HG02885 (cell line): ENCODE data around the gene FAM180A.
"Not testable (repeated sequence)": the region's sequence is repeated elsewhere in the genome, so short reads cannot be mapped to it uniquely, and the experiment has no call there.

Experiments used
- ATAC-seq: cut with Tn5 transposase; IDR thresholded peaks from one replicate; pipeline ENCODE4 v1.9.1; 2021; ENCODE audit warnings: mild to moderate bottlenecking; ENCODE audit not compliant: unreplicated experiment, poor library complexity

FAM180A gene

DNA sequence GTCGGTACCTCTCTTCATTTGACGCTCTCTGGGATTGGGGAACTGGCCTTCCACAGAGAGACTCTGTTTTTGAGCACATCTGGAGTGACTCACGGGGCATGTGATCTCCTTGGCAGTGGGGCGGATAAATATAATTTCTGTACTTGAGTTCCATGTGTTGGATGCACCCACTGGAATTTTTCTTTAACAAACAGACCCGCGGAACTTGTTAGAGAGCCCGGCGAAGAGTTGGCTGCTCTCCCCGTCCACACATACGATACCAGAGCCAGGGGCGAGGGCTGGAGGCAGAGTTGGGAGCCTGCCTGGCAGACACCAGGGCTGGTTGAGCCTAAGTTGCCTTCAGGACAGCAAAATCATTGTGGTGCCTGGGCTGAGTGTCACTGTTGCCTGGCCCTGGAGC, at the start of gene FAM180A:
Gene FAM180A, minus strand, starts transcription at position 44 of the 400 bp plus-strand sequence. CDS start 233 bp downstream, outside the sequence.
- no peak for ATAC-seq

DNA sequence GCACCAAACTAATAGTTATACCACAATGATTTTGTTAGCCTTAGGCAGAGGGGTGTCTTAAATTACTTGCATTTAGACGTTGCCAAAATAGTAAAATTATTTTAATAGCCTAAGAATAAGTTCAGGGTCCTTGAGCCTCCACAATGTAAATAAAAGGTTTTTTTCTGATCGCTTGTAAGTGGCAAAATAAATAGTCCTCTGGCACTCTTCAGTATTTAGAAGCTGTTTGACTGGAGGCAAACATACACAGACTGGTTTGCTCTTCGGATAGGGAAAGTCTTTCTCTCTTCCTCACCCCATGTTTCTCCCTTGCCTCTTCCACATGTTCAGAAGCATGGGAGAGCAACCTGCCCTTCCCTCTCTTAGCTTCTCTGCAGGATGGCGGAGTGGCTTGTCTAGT, 49.5 kb upstream of the FAM180A start:
- no peak for ATAC-seq

DNA sequence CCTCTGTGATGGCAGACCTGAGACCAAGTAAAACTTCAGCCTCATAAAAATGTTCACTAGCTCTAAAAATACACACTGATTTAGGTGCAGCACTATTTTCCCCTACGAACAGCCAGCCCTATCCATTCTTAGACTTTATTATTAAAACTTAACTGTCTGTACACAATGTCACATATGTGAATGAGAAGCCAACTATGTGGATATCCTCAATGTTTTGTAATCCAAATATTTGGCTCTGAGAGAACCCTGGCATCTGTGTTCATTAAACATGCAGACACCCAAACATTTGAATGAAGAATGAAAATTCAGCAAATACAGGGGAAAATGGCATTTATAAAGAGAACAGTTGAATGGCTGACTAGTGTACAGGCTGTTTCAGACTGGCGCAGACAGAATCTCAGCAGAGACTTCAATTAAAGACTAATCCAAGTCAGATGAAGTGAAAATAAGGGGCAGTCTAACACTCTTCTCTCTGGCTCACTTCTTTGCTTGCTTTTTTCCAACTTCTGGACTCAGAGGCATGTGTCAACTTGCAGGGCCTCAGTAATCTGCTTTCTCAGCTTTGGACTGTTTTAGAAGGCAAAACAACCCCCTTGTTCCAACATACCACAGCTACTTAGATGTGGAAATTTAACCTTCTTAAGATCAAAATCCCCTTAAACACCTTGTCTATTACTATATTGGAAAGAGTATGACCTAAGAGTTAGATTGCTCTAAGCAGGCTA, 47.4 kb upstream of the FAM180A start:
- no peak for ATAC-seq

DNA sequence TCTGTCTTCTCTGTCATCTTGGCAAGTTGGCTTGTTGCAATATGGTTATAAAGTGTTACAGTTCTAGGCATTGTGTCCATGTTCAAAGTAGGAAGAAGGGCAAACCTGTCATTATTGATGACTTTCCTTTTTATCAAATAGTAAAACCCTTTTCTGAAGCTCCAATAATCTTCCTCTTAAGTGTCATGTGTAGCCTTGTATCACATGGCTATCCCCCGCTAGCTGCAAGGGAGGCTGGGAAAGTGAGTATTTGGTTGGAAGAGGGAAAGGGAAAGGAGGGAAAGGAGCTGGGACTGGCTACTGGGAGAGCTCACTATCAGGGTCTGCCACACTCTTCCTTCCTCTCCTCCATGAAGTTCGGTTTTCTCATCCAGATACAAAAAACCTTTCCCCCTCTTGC, 45.2 kb upstream of the FAM180A start:
- no peak for ATAC-seq

DNA sequence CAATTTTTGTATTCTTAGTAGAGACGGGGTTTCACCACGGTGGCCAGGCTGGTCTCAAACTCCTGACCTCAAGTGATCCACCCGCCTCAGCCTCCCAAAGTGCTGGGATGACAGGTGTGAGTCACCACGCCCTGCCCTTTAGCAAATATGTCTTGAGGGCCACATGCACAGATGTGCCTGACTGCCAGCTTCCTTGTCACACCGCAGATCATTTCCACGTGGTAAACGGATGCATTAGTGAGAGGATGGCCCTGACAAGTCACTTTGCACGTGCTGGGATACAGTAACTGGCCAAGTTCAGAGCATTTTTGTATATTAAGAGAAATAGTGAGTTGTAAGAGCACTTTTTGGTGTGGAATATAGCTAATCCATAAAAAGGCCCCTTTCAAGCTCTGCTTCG, 44.3 kb upstream of the FAM180A start:
- ATAC-seq, result no peak

DNA sequence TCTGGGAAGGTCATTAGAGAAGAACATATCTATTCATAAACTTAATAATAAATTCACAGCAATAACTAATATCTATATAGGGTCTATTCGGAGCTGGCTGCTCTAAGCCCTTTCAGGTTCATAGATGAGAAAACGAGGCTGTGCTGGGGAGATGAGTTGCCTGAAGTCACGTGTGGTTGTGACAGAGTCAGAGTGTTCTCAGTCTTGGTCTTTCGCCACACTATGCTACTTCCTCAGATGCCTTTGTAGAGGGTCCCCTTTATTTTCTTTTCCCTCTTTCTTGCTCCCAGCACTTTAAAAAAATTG, 43.7 kb upstream of the FAM180A start:
- no peak for ATAC-seq

DNA sequence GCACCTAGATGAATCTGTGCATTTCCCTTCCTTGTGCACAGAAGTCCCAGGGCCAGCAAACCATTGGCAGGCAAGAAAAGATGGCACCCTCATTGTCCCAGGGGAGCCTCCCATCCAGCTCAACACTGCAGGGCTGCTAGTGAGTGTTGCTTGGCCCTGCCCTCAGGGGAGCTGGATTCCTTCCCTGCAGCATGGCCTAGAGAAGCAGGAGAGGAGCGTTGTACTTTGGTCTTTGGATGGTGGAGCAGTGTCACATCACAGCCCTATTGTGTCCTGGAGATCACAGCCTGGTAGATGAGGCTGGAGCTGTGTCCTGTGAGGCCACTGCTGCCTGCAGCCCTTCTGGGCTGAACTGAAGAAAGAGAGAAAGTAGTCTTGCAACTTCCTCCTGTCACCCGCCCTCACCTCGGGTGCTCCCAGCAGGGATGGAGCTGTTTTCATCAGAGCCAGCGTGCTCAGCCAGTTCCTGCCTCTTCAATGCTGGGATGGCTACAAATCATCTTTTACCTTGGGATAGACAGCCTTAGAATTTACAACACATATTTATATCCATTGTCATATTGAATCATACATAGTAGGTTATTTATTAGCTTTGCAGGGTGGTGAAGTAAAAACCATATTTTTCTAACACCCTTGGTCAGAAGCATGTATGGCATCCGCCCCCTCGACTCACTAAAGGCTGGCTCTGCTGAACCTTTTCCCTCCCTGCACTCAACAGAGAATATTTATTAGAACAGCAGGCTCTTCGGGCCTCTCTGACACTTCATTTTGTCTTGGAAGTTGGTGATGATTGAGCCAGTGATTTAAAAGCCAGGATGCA, 43.1 kb upstream of the FAM180A start:
- ATAC-seq, result no peak

GRCh38 chr7:135790371-135790977, 41.9 kb upstream of the FAM180A start:
- ATAC-seq, result no peak

GRCh38 chr7:135789956-135790355, 41.3 kb upstream of the FAM180A start:
- no peak for ATAC-seq

DNA sequence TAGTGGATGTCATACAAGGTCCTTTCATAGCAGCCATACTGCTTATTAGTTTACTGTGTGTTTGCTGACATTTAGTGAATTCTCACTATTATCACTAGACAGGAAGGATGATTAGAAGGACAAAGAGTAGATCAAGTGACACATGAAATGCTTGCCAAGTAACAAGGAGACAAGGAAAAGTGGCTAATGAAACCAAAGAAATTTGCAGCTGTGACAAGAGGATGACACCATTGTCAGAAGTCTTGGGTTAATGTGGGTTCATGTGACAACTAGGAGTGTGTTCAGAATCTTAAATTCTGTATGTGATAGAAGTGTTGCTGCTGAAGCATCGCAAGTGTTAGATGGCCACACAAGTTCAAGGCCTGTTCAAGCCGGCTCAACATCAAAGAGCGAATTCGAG, 40.8 kb upstream of the FAM180A start:
- no peak for ATAC-seq

DNA sequence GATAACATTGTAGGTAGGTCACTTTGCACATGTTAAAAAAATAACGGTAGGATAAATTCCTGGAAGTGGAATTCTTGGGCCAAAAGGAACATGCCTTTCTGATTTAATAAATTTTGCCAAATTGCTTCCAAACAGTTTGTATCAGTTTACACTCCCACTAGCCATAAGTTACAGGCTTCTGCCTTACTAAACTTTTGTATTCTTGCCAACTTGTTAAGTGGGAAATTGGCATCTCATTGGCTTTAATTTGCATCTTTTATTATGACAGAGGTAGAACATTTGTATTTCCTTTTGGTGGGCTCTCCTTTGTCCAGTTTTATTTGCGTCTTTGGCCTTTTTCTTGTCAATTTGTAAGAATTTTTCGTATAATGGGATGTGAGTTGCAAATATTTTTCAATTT, 38.3 kb upstream of the FAM180A start:
- ATAC-seq, result no peak

DNA sequence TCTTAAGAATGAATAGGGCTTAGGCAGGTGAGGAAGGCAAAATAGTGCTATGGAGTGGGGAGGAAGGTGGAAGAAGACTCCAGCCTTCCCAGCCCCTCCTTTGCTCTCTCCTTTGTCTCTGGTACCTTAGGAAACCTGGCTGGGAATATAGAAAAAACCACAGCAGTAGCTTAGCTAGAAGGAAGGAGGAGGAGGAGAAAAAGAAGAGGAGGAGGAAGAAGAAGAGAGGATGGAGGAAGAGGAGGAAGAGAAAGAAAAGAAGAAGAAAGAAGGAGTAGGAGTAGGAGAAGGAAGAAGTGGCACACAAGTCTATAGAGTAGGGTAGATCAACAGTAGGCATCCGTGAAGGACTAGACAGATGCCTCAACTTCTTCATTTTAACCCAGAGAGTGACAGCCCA, 36.5 kb upstream of the FAM180A start:
- ATAC-seq, result no peak

DNA sequence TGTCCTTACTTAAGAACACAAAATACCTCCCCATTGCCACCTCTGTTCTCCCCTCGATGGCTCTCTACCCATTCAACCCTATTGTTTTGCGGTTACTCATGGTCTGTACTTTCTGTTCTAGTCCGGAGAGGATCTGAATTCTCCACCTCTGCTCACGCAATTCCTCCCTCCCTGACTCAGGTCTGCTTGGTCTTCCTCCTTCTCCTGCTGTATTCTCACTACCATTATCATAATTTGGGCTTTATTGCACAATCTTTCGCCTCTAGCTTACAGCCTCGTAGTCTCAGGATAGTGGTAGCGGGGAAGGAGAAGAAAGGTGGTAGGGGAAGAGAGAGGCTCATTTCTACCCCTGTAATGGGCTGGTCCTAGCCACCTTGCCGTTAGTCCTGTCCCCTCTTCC, 35.4 kb upstream of the FAM180A start:
- no peak for ATAC-seq

GRCh38 chr7:135782801-135783200, 34.2 kb upstream of the FAM180A start:
- no peak for ATAC-seq

- ATAC-seq, result no peak
These were observed 33.8 kb upstream of the FAM180A start for GRCh38 chr7:135782377-135782776.

- no peak for ATAC-seq
These were observed 29.2 kb upstream of the FAM180A start for GRCh38 chr7:135777626-135778398.

DNA sequence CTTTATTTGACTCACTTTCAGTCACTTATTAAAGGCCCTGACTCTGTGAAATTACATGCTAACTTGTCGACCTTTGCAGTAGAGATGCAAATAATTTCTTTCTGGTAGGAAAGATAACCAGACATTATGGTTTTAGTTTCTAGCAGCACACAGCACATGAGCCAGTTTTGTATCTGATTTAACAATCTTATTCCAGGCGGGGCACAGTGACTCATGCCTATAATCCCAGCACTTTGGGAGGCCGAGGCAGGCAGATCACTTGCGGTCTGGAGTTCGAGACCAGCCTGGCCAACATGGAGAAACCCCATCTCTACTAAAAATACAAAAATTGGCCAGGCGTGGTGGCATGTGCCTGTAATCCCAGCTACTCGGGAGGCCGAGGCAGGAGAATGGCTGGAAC, 27.3 kb upstream of the FAM180A start:
- ATAC-seq, result not testable (repeated sequence)

- no peak for ATAC-seq
These were observed 26.6 kb upstream of the FAM180A start for GRCh38 chr7:135775230-135775629.

DNA sequence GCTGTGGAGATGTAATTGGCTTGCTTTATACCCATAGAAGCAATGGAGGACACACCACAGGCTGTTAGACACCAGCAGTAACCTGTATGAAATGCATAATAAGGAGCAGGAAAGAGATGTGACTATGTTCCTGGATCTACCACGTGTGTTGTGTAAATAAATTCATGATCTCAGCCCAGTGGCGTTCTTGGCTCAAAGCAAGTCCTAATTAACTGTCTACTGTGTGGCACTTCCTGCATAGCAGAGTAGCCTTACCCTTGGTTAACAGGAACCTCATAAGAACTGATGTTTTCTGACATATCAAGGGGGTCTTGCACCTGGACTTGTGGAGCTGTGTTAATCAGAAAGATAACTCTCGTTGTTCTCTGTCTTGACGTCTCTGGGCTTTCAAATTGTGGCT, 25.7 kb upstream of the FAM180A start:
- ATAC-seq, result no peak

DNA sequence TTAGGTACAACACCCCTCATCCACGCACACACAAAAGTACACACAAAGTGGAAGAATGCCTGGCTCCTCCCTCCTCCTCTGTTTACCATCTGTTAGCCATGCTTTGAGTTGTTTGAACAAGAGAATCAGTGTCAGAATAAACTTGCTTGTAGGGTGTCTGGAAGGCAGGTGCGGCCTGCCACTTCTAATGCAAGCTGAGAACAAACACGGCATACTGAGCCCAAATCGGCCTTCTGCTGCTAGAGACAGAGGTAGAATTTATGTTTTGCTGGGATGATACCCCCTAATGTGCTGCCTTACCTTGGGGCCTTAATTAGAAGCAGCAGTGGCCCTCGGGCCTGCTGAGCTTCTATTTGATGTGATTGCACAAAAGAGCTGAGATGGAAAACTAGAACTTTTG, 24.9 kb upstream of the FAM180A start:
- ATAC-seq, result no peak
